CD4-positive, alpha-beta T cell treated with Interleukin-1 beta for 1 hour (primary cell): ENCODE measurements around the gene POGLUT2.
A peak's percentile ranks its signal among the peaks of the same experiment; 100 is the strongest.
"Not testable (repeated sequence)": the region's sequence is repeated elsewhere in the genome, so short reads cannot be mapped to it uniquely, and the experiment has no call there.

ENCODE experiments used
- DNase-seq, 2 donors: peaks; one replicate each; pipeline ENCODE4 v3.0.0-alpha.2; 2020 to 2022

Gene POGLUT2

DNA sequence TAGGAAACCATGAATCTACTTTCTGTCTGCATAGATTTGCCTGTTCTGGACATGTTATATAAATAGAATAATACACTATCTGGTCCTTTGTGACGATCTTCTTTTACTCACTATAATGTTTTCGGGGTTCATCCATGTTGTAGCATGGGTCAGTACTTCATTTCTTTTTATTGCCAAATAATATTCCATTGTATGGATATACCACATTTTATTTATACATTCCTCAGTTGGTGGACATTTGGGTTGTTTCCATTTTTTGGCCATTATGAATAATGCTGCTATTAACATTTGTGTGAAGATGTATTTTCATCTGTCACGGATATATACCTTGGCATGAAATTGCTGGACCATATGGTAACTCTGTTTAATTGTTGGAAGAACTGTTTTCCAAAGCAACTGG lies 6.9 kb upstream of the POGLUT2 start:
- DNase-seq: no peak

DNA sequence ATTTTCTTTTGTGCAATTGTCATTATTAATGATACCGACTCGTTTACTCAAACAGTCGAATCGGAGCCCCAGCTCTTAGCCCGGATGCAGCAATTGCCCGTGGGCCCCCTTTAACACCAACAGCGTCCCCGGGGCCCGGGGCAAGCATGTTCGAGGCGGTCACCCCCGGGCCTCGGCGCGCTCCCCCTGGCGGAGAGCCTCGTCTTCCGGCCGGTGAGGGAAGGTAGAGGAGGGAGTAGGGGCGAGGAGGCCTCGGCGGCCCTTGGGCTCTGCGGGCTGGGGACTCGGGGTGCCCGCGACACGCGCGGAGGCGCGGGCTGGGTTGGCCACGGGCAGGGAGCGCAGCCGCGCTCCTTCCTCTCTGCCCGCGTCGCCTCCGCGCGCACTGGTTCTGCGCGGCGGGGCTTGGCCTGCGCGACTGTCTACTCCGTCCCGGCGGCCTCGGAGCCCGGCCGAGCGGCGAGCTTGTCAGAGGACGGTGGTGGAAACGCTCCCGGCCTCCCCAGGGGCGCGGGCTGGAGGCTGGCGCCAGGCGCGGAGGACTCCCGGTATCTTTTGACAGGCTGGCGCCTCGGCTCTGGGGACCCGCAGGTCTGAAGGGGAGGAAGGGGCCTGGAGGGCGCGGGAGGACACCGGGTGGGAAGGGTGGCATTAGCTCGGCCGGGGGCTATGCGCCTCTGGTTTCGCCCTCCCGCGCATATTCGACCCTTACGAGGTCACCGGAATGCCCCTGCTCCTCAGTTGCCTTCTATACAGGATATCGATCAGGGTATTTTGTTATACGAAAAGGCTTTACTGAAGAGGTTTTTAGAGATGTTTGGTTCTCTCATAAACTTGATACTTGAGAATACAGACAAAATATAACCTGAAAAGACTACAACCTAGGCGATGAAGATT lies 1.6 kb upstream of the POGLUT2 start:
- DNase-seq: peak; percentile 84 to 87

DNA sequence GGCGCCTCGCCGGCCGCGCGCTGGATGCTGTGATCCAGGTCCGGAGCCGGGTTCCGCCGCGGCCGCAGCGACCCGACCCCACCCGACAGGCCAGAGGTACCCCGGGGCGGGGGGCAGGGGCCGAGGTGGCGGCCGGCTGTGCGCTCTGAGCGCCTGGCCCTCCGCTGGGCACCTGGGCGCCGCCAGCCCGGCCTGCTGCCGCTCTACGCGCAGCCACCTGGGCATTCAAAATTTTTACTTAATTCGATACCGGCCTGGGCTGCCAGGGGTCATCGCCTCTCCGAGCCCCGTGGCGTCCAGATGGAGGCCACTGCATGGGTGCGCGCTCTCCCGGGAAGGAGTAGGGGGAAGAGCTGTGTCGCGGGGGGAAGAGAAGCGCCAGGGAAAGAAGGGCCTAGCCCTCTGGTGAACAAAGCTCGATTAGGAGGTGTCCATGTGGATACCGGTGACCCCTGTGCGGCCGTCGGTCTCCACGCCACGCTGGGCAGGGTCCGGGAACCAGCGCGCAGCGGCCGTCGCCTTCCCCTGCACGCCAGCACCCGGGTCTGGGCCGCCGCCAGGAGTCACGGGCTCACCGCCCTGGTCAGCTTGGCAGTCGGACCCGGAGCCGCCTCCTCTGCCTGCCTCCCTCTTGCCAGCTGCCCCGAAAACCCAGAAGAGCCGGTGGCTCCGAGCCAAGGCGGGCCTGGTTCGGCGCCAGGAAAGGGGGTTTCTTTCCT lies 809 bp upstream of the POGLUT2 start:
- DNase-seq: no peak

DNA sequence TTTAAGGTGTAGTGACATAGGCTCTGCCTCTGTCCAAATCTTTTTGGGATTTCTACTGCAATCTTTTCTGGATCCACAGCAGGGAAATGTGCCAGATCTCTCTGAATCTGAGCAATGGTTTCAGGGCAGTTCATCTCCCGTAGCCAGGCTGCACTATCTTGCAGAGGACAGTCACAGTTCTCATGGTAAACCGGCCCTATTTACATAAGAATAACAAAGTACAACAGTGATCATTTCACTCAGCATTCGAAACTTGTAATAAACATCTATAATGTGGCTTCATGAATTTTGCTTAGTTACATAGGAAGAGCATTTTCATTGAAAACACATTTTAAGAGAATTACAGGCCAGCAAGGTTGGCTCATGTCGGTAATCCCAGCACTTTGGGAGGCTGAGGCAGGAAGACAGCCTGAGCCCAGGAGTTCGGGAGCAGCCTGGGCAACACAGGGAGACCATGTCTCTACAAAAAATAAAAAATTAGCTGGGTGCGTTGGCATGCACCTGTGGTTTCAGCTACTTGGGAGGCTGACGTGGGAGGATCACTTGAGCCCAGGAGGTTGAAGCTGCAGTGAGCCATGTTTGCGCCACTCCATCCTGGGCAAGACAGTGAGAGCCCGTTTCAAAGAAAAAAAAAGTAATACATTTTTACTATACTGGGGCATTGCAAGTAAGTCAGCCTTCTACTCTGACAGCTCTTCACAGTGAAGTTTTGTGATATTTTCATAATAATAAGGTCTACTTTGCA lies 5.0 kb downstream of the POGLUT2 start:
- DNase-seq: no peak

DNA sequence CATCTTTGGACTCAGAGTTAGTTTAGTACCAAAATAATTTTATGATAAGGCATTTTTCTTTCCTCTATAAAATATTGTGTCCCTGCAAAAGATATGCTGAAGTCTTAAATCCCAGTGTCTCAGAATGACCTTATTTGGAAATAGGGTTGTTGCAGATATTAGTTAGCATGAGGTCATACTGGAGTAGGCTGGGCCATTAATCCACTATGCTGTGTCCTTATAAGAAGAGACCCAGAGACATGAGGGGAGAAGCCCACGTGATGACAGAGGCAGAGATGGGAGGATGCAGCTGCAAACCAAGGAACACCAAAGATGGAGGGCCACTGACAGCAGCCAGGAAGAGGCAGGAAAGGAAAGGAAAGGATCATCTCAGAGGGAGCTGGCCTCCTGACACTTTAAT lies 6.4 kb downstream of the POGLUT2 start:
- no peak for DNase-seq

DNA sequence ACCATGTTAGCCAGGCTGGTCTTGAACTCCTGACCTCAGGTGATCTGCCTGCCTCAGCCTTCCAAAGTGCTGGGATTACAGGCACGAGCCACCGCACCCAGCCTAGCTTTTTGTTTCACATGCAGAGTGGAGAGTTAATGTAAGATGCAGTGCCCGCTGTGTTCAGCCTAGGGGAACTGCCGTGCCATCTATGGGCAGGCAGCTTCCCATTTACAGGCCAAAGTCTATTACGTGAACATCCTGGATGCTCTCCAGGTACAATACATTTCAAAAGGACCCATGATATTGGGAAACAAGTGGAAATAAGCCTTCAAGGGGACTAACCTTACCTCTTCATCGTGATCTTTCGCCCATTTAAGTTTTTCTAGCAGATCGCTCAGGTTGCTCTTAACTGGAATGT lies 10.1 kb downstream of the POGLUT2 start:
- DNase-seq: no peak

DNA sequence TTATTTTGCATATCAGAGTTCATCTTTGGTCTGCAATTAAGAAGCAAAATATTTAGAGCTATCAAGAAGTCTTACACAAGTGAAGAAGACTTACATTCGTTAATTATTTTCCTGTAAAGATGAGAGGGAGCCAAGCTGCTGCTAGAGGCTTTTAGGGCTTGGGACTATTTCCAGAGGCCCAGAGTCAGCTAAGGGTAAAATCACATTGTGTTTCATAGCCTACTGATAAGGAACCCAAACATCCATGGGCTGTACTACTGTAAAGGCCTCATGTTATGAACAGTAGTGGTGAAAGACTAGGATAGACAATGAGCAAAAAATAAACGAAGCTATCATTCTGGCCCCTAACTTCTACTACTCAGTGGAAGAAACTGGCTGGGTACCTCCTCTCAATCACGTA lies 14.3 kb downstream of the POGLUT2 start:
- DNase-seq: no peak

DNA sequence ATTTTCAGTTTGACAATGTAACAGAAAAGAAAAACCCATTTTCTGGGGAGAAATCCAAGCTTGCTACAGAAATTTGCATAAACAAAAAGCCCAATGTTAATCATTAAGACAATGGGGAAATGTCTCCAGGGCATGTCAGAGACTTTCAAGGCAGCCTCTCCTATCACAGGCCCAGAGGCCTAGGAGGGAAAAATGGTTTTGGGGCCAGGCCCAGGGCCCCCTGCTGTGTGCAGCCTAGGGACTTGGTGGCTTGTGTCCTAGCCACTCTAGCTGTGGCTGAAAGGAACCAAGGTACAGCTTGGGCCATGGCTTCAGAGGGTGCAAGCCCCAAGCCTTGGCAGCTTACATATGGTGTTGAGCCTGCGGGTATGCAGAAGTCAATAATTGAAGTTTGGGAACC lies 17.2 kb downstream of the POGLUT2 start:
- DNase-seq: no peak

DNA sequence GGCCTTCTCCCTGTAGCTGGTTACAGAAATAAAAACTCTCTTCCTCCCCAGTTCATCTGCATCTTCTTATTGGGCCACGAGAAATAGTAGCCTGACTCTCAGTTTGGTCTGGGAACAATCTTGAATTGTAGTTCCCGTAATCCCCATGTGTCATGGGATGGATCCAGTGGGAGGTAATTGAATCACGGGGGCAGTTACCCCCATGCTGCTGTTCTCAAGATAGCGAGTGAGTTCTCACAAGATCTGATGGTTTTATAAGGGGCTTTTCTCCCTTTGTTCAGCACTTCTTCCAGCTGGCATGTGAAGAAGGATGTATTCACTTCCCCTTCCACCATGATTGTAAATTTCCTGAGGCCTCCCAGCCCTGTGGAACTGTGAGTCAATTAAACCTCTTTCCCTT lies 18.1 kb downstream of the POGLUT2 start:
- DNase-seq: not testable (repeated sequence)

DNA sequence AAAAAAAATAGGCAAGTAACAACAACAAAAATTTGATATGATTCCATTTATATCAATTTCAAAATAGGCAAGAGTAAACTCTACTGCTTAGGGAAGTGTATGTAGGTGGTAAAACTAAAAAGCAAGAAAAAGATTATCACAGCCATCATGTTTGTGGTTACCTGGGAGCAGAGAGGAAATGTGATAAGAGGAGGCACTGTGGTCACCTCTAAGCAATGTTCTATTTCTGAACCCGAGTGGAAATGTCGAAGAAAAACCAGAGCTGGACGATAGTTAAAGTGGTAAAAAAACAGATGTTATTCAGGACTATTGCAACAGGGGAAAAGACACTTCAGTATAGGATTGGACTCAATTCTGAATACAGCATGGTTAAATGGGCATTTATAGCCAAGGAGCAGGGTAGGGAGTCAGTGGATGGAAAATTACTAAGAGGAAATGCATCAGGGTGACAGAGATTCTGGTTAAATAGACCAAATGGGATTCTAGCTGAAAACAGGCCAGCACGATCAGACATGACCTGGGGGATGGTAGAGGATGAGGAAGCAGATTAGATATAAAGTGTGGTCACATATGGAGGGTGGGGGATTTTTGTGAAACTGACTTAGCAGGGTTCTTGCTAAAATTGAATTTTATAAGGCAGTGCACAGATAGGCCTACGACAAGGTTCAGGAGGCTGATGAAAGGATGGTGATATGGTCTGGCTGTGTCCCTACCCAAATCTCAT lies 19.2 kb downstream of the POGLUT2 start:
- DNase-seq: peak in 1 of 2 donors; percentile 47

DNA sequence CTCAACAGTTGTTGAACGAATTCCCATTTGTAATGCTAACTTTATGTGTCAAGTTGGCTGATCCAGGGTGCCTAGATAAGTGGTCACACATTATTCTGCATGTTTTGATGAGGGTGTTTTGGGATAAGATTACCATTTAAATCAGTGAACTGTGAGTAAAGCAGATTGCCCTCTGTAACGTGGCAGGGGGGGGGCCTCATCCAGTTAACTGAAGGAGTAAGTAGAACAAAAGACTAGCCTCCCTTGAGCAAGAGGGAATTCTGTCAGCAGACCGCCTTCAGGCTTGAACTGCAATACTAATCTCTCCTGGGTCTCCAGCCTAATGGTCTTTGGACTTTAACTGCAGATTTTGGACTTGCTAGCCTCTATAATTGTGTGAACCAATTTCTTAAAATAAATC lies 21.0 kb downstream of the POGLUT2 start:
- DNase-seq: no peak

DNA sequence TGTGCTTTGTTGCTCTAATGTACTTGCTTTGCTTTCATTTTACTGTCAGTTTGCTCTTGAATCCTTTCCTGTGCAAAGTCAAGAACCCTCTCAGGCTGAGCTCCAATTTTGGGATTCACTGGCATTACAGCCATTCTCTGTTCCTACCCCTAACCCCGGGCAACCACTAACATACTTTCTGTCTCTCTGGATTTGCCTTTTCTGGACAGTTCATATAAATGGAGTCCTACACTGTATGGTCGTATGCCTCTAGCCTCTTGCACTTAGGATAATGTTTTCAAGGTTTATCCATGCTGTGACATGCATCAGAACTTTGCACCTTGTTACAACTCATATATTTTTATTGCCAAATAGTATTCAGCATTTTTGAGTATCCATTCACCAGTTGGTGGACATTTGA lies 22.5 kb downstream of the POGLUT2 start:
- no peak for DNase-seq

DNA sequence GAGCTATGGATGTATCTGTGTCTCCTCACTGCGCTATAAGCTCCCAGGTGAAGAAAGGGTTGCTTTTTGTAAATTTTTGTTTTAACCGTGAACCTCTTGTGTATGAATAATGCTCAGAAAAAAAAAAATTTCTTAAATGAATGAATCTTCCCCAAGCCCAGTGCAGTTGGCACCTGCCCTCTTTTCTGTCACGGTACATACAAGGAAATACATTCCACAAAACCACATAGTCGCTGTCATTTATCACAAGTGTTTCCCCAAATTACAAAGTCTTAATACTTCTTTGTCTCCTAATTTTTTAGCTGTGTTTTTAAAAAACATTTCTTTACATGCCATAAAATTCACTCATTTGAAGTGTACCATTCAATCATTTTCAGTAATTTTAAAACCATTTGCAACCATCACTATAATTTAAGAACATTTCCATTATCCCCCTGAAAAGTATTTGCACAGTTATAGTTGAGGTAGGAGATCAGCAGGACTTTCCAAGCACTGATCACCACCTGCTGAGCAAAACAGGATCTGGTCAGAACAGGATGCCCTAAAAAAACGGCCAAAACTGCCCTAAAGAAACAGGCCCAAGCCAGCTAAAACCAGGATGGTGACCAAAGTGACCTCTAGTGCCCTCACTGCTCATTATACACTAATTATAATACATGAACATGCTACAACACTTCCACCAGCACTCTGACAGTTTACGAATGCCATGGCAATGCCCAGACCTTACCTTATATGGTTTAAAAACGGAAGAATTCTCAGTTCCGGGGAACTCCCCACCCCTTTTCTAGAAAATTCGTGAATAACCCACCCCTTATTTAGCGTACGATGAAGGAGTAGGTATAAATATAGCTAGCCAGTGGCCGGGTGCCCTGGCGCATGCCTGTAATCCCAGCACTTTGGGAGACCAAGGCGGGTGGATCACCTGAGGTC lies 23.9 kb downstream of the POGLUT2 start:
- DNase-seq: no peak

DNA sequence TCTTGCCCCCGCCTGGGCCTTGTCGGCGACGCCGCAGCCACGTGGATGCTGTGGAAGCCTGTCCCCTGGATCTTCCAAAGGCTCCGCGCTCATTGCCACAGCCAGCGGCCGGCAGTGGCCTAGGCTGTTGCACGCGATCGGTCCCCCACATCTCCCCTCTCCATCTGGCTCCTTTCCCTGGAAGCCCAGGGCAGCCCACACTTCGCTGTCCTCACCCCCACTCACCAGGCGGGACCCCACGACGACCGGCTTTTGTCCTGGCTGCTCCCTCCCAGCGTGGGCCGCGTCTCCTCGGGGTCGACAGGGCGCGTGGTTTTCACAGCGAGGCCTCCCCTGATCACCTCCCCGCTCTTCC lies 24.6 kb downstream of the POGLUT2 start:
- DNase-seq: no peak

DNA sequence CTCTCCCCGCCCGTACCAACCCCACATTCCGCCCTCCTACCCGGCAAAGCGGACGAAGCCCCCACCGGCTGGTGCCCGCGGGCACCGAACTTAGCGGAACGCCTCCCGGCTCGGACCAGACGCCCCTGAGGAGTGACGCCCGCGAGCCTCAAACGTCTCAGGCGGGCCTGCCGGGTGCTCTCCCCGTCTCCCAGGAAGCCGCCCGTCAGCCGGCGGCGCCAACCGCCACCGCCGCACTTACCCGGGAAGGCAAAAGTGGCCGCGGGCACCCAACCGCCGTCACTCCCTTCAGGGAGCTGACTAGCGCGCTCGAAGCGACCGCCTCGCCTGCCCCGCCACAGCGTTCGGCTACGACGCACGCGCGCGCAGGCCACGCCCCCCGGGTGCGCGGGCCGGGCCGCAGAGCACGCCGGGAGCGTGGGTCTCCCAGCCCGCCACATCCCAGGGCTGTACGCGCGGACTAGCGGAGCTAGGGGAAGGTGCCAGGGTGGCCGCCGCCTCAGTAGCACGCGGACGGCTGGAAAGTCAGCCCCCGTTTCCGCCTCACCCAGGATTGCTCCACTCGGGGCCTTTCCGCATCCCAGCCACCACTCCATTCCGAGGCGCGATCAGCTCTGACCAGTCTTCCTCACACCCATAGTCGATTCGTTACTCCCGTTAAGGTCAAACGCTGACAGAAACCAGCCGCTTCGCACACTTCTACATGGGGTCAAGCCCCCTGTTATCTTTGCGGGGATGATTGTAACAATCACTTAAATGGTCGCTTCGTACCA lies 25.1 kb downstream of the POGLUT2 start, which contains the start of gene TEX30:
Gene TEX30, minus strand, starts transcription at position 346 of the 773 bp plus-strand sequence. CDS start 3,760 bp downstream, outside the sequence.
- DNase-seq: peak; percentile 90 to 91

DNA sequence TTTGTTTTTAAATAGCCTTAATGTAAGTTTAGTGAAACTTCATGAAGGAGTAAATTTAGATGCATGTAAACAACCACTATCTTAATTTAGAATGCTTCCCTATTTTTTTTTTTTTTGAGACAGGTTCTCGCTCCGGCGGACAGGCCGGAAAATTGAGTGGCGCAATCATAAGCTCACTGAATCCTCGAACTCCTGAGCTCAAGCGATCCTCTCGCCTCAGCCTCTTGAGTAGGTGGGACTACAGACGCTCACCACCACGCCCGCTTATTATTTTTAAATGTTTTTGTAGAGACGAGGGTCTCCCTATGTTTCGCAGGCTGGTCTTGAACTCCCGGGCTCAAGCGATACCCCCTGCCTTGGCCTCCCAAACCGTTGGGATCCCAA lies 26.7 kb downstream of the POGLUT2 start:
- DNase-seq: no peak

DNA sequence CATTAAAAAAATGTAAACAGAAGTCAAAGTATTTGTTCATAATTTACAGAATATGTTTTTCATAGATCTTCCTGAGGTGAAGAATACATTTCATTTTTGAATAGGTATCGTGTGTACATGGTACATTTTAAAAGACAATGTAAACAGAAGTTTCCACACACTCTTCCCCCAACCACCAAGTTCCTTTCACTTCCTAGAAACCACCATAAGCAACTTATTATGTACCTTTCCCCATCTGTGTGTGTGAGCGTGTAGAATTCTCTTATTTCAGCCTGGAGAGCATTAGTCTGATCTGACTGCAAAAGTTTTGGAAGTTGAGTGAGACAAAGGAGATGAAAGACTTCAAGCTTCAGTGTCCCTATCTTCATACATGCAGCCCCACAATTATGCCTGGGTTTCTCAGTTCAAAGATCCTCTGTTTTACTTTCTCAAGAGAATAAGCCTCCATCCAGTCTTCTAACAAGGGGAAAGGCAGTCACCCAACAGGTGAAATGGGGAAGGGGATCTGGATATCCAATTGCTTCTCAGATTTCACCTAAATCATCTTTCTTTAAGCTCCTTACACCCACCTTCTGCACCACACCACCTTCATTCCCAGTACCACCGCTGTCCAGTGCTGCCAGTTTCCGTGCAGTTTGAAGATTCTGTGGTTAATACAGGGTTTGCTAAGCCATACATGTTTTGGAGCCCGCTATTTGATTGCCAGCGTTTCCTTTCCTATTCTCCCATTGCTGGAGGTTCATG lies 27.3 kb downstream of the POGLUT2 start:
- no peak for DNase-seq

DNA sequence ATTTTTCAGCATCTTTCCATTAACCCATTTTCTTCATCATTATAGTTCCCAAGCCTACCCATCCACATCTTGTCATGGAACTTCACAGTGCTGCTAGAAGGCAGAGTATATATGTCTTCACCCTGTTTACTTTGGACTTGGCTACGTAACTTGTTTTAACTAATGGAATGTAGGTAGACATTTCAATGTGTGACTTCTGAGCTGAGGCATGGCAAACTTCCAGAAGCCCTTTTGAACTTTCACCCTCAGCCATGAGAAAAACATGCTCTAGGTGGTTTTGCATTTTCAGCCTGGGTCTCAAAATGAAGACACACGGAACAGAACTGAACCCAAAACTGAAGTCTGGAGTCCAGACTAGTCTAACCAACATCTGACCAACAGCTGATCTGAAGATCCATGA lies 28.3 kb downstream of the POGLUT2 start:
- no peak for DNase-seq

DNA sequence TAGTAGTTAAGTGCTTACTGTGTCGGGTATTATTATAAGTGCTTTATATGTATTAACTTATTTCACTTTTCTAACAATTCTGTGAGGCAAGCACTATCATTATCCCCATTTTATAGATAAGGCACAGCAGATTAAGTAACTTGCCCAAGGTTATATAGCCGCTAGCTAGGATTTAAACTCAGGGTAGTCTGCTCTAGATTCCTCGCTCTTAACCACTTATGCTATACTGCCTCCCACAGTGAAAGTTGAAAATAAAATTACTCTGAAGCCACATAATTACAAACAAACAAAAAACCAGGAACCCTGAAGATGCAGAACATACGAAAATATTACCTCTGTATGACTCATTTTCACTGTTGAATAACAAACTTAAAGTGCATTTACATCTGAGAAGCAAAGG lies 29.1 kb downstream of the POGLUT2 start:
- no peak for DNase-seq

DNA sequence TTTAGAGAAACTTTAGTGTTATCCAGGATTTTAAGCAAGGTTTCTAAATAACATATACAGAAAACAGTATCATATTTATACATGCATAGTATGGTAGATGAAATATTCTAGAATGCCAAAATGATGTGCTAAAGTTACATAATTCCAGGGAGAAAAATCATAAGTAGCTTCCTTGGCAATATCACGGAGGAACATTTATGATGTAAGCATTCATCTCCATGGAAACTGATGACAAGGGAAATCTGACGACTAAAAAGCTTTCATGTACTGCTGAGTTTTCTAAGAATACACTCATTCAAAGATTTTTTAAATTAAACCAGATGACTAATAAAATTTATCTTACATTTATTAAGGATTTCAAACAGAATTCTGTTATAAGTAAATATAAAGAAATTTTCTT lies 29.9 kb downstream of the POGLUT2 start:
- DNase-seq: no peak
